ENCODE data around the gene GNAS.

DNA sequence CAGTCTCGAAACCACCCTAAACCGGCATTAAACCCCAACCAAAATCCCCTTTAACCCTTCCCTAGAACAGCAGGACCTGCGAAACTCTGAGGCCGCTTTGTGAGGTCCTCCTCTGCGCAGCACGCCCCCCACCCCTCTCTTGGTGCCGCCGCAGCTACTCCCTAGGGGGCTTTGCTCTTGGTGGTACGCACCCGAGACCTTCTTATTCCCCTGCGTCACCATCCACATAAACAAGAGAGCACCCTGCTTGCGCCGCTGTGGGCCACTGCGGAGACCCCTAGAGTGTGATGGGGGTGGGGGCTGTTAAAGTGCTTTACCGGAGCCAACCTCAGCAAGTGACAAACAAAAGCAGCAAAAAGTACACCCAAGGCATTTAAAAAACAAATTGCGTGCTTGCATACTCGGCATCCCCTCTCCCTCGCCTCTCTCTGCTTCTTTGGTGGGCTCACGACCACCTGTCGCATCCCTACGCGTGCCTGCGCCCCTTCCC, 502 bp upstream of the GNAS start:
- TF ChIP-seq, protein P1, sequence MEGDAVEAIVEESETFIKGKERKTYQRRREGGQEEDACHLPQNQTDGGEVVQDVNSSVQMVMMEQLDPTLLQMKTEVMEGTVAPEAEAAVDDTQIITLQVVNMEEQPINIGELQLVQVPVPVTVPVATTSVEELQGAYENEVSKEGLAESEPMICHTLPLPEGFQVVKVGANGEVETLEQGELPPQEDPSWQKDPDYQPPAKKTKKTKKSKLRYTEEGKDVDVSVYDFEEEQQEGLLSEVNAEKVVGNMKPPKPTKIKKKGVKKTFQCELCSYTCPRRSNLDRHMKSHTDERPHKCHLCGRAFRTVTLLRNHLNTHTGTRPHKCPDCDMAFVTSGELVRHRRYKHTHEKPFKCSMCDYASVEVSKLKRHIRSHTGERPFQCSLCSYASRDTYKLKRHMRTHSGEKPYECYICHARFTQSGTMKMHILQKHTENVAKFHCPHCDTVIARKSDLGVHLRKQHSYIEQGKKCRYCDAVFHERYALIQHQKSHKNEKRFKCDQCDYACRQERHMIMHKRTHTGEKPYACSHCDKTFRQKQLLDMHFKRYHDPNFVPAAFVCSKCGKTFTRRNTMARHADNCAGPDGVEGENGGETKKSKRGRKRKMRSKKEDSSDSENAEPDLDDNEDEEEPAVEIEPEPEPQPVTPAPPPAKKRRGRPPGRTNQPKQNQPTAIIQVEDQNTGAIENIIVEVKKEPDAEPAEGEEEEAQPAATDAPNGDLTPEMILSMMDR (IDR thresholded peaks at IDR 0.05), result no peak
- TF ChIP-seq POLR2AphosphoS5 (IDR thresholded peaks at IDR 0.05), result no peak
